Spleen (tissue), 11 donors: ENCODE measurements around the gene SH3BP4. TPM values are rescaled to one million over a fixed set of nuclear protein-coding genes. Genes with fewer than 3 reads are reported as not detected.

Experiments
- DNase-seq: peaks from one replicate; pipeline ENCODE4 v3.0.0-alpha.2; 2020
- H3K27ac ChIP-seq, 8 donors: fragments of 200-600 bp; sonication (generic) in 7 of 8; 1 replicate in 4 of 8; 2 replicates in 4 of 8; pipeline versions ENCODE4 v1.5.0 to v1.8.0; 2016 to 2021; ENCODE audit warnings: inconsistent platforms in 4 of 8, mild to moderate bottlenecking in 4 of 8, moderate library complexity in 1 of 8
- H3K27me3 ChIP-seq, 7 donors: fragments of 200-600 bp; sonication (generic) in 6 of 7; replicated peaks in 1 of 7; 1 replicate in 4 of 7; 2 replicates in 3 of 7; pipeline versions ENCODE4 v1.5.0 to v1.8.0; 2016 to 2021; ENCODE audit warnings: inconsistent platforms in 3 of 7, mild to moderate bottlenecking in 1 of 7
- H3K36me3 ChIP-seq, 6 donors: fragments of 200-600 bp; sonication (generic) in 5 of 6; 1 replicate in 4 of 6; 2 replicates in 2 of 6; pipeline versions ENCODE4 v1.5.0 to v1.8.0; 2016 to 2021; ENCODE audit warnings: inconsistent platforms in 2 of 6
- H3K4me1 ChIP-seq, 6 donors: fragments of 200-600 bp; sonication (generic) in 5 of 6; 1 replicate in 3 of 6; 2 replicates in 3 of 6; pipeline versions ENCODE4 v1.5.0 to v1.8.0; 2016 to 2021; ENCODE audit warnings: inconsistent platforms in 3 of 6
- H3K4me3 ChIP-seq, 8 donors: fragments of 200-600 bp; sonication (generic) in 7 of 8; 1 replicate in 4 of 8; 2 replicates in 4 of 8; pipeline versions ENCODE4 v1.5.0 to v1.8.0; 2016 to 2021; ENCODE audit warnings: inconsistent platforms in 4 of 8, mild to moderate bottlenecking in 4 of 8, moderate library complexity in 2 of 8
- H3K9me3 ChIP-seq, 8 donors: fragments of 200-600 bp; sonication (generic) in 7 of 8; 1 replicate in 4 of 8; 2 replicates in 4 of 8; pipeline versions ENCODE4 v1.5.0 to v1.8.0; 2016 to 2021; ENCODE audit warnings: inconsistent platforms in 4 of 8
- POLR2A ChIP-seq, 3 donors: fragments of 450-650 bp; IDR thresholded peaks; one replicate each; pipeline ENCODE4 v1.5.1; 2017; ENCODE audit warnings: antibody characterized with exemption in 3 of 3, mild to moderate bottlenecking in 1 of 3
- POLR2AphosphoS5 ChIP-seq, 3 donors: sonication (generic); formaldehyde crosslinking; IDR thresholded peaks; one replicate each; pipeline ENCODE4 v1.5.1; 2017; ENCODE audit warnings: antibody characterized with exemption in 3 of 3
- WGBS, 5 donors: extraction: QIAGEN DNeasy Blood & Tissue Kit in 3 of 5; methylation state at CpG; one replicate each; pipeline versions ENCODE4 v1.1.5 to v1.1.7; 2013 to 2018; 5-methylcytosine and 5-hydroxymethylcytosine counted together
- intact Hi-C: fragments of 100-400 bp; cut with DNase I; formaldehyde crosslinking; loops from one replicate; pipeline ENCODE4 v1.15.0; 2023; ENCODE audit warnings: low total_unique reads
- polyA plus RNA-seq, 3 donors: library from polyadenylated mRNA; stranded (reverse); fragments of 200-250 nt; gene quantifications; one replicate each; pipeline ENCODE4 v1.2.1, GENCODE V29; 2013
- total RNA-seq, 7 donors: library from RNA; depleted of rRNA in 3 of 7; stranded (reverse); fragments of >200 nt in 3 of 7; fragmentation: NEBNext Ultra II Directional in 4 of 7; extraction: Animal tissue kit (Norgen Biotek cat#: 25700) in 4 of 7; gene quantifications; one replicate each; pipeline versions ENCODE4 v1.1.0 to v1.2.1, GENCODE V29; 2016 to 2021
- TF ChIP-seq, protein P1 (sequence below), 11 experiments: fragments of 200-600 bp in 7 of 11; fragments of 450-650 bp in 4 of 11; sonication (generic) in 4 of 11; IDR thresholded peaks in 8 of 11; conservative IDR thresholded peaks in 3 of 11; 1 replicate in 7 of 11; 2 replicates in 4 of 11; pipeline versions ENCODE4 v1.4.0 to v1.8.0; 2016 to 2021; ENCODE audit warnings: antibody characterized with exemption in 11 of 11, inconsistent platforms in 4 of 11, mild to moderate bottlenecking in 1 of 11
- donor health status: healthy with polysubstance abuse.
- donor health status: DM: no; HTN: no; CAD: no; lungs with moderate emphysema.
- donor health status: DM: no; HTN: no; CAD: no.
- donor health status: Bipolar disorder and iron deficiency.
- donor health status: healthy.
- donor health status: DM: no; HTN: no; CAD: no.
- donor health status: DM: yes; HTN: yes; CAD: no.

Gene SH3BP4
- total and polyA plus RNA-seq, 10 donors: 2.3 to 21.0 (median 12.4) TPM

GRCh38 chr2:235024191-235024860 lies 72.5 kb downstream of the SH3BP4 start:
- Histone ChIP-seq H3K9me3 (no peaks in the 10 kb centered on the region), H3K4me3 (no peak overlapping the region), H3K27me3 (peaks cover 0 to 5% (median 0%) of the 10 kb centered on the region in 7 donors), H3K27ac (no peak overlapping the region), H3K4me1 (no peaks in the 10 kb centered on the region), H3K36me3 (no peaks in the 10 kb centered on the region)
- WGBS, 5 donors: 79 to 88% (median 83%) methylated on average over 9 of the region's 9 CpGs
- intact Hi-C loops: no loop called here
- TF ChIP-seq, protein P1, sequence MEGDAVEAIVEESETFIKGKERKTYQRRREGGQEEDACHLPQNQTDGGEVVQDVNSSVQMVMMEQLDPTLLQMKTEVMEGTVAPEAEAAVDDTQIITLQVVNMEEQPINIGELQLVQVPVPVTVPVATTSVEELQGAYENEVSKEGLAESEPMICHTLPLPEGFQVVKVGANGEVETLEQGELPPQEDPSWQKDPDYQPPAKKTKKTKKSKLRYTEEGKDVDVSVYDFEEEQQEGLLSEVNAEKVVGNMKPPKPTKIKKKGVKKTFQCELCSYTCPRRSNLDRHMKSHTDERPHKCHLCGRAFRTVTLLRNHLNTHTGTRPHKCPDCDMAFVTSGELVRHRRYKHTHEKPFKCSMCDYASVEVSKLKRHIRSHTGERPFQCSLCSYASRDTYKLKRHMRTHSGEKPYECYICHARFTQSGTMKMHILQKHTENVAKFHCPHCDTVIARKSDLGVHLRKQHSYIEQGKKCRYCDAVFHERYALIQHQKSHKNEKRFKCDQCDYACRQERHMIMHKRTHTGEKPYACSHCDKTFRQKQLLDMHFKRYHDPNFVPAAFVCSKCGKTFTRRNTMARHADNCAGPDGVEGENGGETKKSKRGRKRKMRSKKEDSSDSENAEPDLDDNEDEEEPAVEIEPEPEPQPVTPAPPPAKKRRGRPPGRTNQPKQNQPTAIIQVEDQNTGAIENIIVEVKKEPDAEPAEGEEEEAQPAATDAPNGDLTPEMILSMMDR (IDR thresholded peaks at IDR 0.05 in 8 of 11, conservative IDR thresholded peaks at IDR 0.05 in 3 of 11): no peak
- TF ChIP-seq POLR2AphosphoS5 (IDR thresholded peaks at IDR 0.05): no peak
- TF ChIP-seq POLR2A (IDR thresholded peaks at IDR 0.05): no peak
- no peak for DNase-seq

GRCh38 chr2:235024931-235025773 lies 73.3 kb downstream of the SH3BP4 start:
- Histone ChIP-seq H3K36me3 (no peaks in the 10 kb centered on the region), H3K27ac (no peak overlapping the region), H3K9me3 (no peaks in the 10 kb centered on the region), H3K4me1 (no peaks in the 10 kb centered on the region), H3K27me3 (peaks cover 0 to 5% (median 0%) of the 10 kb centered on the region in 7 donors), H3K4me3 (no peak overlapping the region)
- no peak for DNase-seq
- TF ChIP-seq, protein P1 (IDR thresholded peaks at IDR 0.05 in 8 of 11, conservative IDR thresholded peaks at IDR 0.05 in 3 of 11): no peak
- intact Hi-C loops: no loop called here
- WGBS, 5 donors: 77 to 92% (median 83%) methylated on average over 18 to 20 of the region's 20 CpGs

DNA sequence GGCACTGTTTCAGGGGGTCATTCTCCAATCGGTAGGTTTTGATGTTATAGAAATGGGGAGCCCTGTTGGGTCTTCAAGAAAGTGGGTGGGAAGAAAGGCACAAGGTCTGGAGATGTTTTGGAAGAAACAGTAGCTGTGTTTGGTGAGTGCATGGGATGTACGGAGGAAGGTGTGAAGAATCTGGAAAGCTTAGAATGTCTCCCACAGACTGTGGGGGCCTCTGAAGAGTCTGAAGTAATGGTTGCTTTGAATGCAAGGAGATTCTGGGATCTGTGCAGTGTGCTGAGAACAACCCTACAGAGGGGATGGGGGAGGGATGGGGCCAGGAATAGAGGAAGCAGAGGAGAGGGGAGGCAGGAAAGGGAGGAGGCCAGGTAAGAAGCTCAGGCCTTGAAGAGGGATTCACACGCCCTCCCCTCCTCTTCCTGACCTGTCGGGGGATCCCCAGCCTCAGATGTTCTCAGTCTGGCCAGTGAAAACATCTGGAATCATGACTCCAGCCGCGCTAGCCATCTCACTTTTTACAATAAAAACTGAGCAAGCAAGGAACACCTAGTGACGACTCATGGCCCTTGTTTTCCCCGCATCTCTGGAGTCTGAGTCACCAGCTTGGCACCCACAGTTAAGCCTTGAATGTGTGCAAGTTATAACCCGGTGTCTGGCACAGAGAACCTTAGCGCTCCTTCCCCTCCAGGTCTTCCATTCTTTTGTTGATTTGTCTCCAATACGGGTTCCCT lies 74.2 kb downstream of the SH3BP4 start:
- TF ChIP-seq, protein P1 (IDR thresholded peaks at IDR 0.05 in 8 of 11, conservative IDR thresholded peaks at IDR 0.05 in 3 of 11): no peak
- TF ChIP-seq POLR2AphosphoS5 (IDR thresholded peaks at IDR 0.05) (no peak), POLR2A (IDR thresholded peaks at IDR 0.05) (no peak)

More for the DNA sequence above, 74.2 kb downstream of the SH3BP4 start:
- Histone ChIP-seq H3K4me1 (no peaks in the 10 kb centered on the region), H3K9me3 (no peaks in the 10 kb centered on the region), H3K27me3 (peaks cover 0 to 5% (median 0%) of the 10 kb centered on the region in 7 donors), H3K36me3 (no peaks in the 10 kb centered on the region), H3K27ac (no peak overlapping the region), H3K4me3 (no peak overlapping the region)
- intact Hi-C loops: no loop called here
- DNase-seq: no peak
- 84 to 90% (median 87%) methylated on average over 11 of the region's 11 CpGs for WGBS, 5 donors
